Neural progenitor cell (in vitro differentiated cells): ENCODE results near the gene SMNDC1.

ENCODE experiments used
- CTCF ChIP-seq: fragments of 200-600 bp; sonication (generic); IDR thresholded peaks from 2 replicates; pipeline ENCODE4 v1.5.1; 2017; ENCODE audit warnings: antibody characterized with exemption, mild to moderate bottlenecking
- EZH2 ChIP-seq: fragments of 200-600 bp; sonication (generic); IDR thresholded peaks from 2 replicates; pipeline ENCODE4 v1.6.1; 2017; ENCODE audit warnings: antibody characterized with exemption, mild to moderate bottlenecking, moderate library complexity

GRCh38 chr10:110304780-110305421 is at the start of gene SMNDC1:
- TF ChIP-seq CTCF (no peak), EZH2 (no peak)
